ENCODE data around the gene POLA1.
"Not testable (repeated sequence)": the region's sequence is repeated elsewhere in the genome, so short reads cannot be mapped to it uniquely, and the experiment has no call there.

Gene POLA1

DNA sequence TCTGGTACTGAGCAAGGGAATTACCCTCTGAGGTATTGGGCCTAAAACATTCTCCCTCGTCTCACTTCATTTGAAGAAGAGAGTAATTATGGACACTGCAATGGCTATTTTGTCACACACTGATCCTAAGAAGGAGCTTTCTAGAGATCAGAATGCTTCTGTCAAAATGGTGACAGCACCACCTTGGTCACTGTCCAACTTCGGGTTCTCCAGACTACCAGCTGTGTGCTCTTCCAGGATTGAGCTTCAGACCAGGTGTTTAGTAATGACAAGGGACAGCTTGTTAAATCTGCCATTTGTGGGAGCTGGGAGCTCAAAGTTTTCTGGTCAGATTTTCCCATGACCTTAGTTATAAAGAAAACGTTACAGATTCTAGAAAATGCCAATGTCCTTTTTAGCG, 105.4 kb downstream of the POLA1 start:
- no peak for DNase-seq (ENCODE audit: low read depth, low spot score)
- TF ChIP-seq, protein P1, sequence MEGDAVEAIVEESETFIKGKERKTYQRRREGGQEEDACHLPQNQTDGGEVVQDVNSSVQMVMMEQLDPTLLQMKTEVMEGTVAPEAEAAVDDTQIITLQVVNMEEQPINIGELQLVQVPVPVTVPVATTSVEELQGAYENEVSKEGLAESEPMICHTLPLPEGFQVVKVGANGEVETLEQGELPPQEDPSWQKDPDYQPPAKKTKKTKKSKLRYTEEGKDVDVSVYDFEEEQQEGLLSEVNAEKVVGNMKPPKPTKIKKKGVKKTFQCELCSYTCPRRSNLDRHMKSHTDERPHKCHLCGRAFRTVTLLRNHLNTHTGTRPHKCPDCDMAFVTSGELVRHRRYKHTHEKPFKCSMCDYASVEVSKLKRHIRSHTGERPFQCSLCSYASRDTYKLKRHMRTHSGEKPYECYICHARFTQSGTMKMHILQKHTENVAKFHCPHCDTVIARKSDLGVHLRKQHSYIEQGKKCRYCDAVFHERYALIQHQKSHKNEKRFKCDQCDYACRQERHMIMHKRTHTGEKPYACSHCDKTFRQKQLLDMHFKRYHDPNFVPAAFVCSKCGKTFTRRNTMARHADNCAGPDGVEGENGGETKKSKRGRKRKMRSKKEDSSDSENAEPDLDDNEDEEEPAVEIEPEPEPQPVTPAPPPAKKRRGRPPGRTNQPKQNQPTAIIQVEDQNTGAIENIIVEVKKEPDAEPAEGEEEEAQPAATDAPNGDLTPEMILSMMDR (IDR thresholded peaks at IDR 0.05; ENCODE audit: low read depth, low read length), result no peak
- H3K4me3 ChIP-seq (ENCODE audit: low read depth, low read length), result no peak overlapping the region
- in situ Hi-C loops (cut with HindIII; ENCODE audit: low sequenced_read_pairs), result no loop called here

DNA sequence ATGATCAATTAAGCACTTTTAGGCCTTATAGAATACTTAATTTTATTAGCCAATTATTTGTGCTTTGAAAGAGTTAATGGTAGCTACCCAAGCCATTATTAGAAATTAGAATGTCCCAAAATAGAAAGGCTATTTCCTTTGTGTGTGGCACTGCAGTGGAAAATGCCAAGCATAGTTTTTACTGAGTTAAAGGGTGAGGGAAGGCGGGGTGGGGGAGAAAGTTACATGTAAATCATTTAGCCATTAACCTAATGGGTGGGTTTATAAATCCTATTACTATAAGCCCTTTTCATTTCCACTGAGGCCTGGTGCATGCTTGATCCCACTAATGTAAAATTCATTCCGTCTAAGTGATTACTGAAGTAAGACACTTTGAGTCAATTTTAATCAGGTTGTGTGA, 105.8 kb downstream of the POLA1 start:
- DNase-seq (ENCODE audit: low read depth, low spot score), result no peak
- TF ChIP-seq, protein P1 (IDR thresholded peaks at IDR 0.05; ENCODE audit: low read depth, low read length), result no peak
- no peak overlapping the region for H3K4me3 ChIP-seq (ENCODE audit: low read depth, low read length)
- in situ Hi-C loops (cut with HindIII; ENCODE audit: low sequenced_read_pairs), result no loop called here

DNA sequence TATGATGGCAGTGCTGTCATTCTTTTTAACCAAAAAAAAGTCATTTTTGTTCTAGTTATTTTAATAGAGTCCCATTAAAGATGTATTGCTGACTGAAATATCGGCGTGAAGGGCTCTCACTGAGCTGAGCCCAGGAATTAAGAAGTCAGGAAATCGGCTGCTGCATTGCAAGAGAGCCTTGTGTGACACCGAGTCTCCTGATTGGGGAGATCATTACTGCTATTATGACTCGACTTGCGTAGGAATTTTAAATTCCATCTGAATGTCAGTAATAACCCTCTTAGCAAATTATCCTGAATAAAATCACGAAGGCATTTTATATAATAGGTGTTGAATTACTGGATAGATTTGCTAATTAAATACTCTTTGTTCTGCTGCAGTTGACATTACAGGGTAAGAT, 111.5 kb downstream of the POLA1 start:
- TF ChIP-seq, protein P1 (IDR thresholded peaks at IDR 0.05; ENCODE audit: low read depth, low read length), result no peak
- DNase-seq (ENCODE audit: low read depth, low spot score), result no peak

DNA sequence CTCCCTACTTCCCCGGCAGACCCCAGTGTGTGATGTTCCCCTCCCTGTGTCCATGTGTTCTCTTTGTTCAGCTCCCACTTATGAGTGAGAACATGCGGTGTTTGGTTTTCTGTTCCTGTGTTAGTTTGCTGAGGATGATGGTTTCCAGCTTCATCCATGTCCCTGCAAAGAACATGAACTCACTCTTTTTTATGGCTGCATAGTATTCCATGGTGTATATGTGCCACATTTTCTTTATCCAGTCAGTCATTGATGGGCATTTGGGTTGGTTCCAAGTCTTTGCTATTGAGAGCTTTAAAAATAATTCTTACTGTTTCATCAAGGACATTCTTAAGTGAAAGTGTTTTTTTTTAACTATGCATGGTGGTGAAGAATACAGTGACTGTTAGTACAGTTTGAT, 126.1 kb downstream of the POLA1 start:
- DNase-seq (ENCODE audit: low read depth, low spot score); H3K4me3 ChIP-seq (ENCODE audit: low read depth, low read length); in situ Hi-C loops (cut with HindIII; ENCODE audit: low sequenced_read_pairs): not testable (repeated sequence)

More for the DNA sequence above, 111.5 kb downstream of the POLA1 start:
- H3K4me3 ChIP-seq (ENCODE audit: low read depth, low read length), result no peak overlapping the region
- in situ Hi-C loops (cut with HindIII; ENCODE audit: low sequenced_read_pairs), result no loop called here

DNA sequence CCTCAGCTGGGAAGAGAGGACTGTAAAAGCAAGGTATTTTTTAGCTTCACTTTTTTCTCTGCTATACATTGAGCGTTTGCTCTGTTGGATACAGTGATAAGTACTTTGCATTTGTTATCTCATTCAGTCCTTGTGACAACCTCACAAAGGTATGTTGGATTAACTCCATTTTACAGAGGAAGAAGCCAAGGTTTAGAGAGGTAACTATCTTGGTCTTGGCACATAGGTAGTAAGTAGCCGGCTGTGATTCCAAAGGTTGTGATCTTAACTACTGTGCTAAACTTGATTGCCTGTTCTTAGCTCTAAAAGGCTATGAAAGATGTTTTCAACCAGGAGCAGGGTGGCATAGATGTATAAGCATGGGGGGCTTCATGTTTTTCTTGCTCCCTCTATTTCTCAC, 134.4 kb downstream of the POLA1 start:
- no peak overlapping the region for H3K4me3 ChIP-seq (ENCODE audit: low read depth, low read length)
- TF ChIP-seq, protein P1 (IDR thresholded peaks at IDR 0.05; ENCODE audit: low read depth, low read length), result no peak
- in situ Hi-C loops (cut with HindIII; ENCODE audit: low sequenced_read_pairs), result no loop called here
- no peak for DNase-seq (ENCODE audit: low read depth, low spot score)

DNA sequence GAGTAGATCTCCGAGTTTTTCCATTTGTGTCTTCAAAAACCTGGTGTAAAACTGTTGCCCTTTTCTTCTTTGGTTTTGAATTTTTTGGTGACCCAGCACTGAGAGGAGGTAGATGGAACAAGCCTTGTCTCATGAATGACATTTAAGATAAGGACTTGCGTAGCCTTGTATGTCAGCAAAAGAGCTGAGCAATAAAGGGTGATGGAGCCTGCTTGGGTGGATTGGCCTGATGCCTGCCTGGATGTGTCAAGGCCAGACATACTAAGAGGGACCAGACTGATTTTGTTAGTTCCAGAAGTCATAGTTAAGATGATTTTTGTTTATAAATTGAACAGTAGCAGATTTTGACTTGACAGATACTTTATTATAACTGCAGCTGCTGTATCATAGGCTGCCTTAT, 134.9 kb downstream of the POLA1 start:
- H3K4me3 ChIP-seq (ENCODE audit: low read depth, low read length), result no peak overlapping the region
- no peak for DNase-seq (ENCODE audit: low read depth, low spot score)
- TF ChIP-seq, protein P1 (IDR thresholded peaks at IDR 0.05; ENCODE audit: low read depth, low read length), result no peak
- in situ Hi-C loops (cut with HindIII; ENCODE audit: low sequenced_read_pairs), result no loop called here

DNA sequence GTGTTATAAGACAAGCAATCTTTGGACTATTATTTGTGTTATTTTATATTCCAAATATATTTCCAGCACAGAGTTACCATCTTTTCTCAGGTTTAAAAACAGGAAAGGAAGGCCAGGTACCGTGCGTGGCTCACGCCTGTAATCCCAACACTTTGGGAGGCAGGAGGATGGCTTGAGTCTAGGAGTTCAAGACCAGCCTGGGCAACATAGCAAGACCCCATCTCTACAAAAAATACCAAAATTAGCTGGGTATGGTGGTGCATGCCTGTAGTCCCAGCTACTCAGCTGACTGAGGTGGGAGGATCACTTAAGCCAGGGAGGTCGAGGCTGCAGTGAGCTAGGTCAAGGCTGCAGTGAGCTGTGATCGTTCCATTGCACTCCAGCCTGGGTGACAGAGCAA, 140.0 kb downstream of the POLA1 start:
- in situ Hi-C loops (cut with HindIII; ENCODE audit: low sequenced_read_pairs), result no loop called here

More for the DNA sequence above, 140.0 kb downstream of the POLA1 start:
- DNase-seq (ENCODE audit: low read depth, low spot score), result no peak
- H3K4me3 ChIP-seq (ENCODE audit: low read depth, low read length), result no peak overlapping the region
- TF ChIP-seq, protein P1 (IDR thresholded peaks at IDR 0.05; ENCODE audit: low read depth, low read length), result no peak
